GM12864 (cell line): ENCODE measurements around the gene GOLGA7B.

Experiments
- DNase-seq: peaks from one replicate; pipeline ENCODE4 v3.0.0-alpha.2; 2011; ENCODE audit warnings: low read depth
- H3K4me3 ChIP-seq: 2 replicates; pipeline ENCODE4 v1.5.1; 2011; ENCODE audit warnings: mild to moderate bottlenecking, low read depth, low read length, control low read depth
- TF ChIP-seq, protein P1 (sequence below): IDR thresholded peaks from 2 replicates; pipeline ENCODE4 v1.5.1; 2011; ENCODE audit warnings: low read depth, mild to moderate bottlenecking, moderate library complexity, low read length, control low read depth, inconsistent platforms; ENCODE audit errors: missing control alignments

Gene GOLGA7B

GRCh38 chr10:97915346-97916131 is 65.9 kb downstream of the GOLGA7B start:
- no peak for DNase-seq
- TF ChIP-seq, protein P1, sequence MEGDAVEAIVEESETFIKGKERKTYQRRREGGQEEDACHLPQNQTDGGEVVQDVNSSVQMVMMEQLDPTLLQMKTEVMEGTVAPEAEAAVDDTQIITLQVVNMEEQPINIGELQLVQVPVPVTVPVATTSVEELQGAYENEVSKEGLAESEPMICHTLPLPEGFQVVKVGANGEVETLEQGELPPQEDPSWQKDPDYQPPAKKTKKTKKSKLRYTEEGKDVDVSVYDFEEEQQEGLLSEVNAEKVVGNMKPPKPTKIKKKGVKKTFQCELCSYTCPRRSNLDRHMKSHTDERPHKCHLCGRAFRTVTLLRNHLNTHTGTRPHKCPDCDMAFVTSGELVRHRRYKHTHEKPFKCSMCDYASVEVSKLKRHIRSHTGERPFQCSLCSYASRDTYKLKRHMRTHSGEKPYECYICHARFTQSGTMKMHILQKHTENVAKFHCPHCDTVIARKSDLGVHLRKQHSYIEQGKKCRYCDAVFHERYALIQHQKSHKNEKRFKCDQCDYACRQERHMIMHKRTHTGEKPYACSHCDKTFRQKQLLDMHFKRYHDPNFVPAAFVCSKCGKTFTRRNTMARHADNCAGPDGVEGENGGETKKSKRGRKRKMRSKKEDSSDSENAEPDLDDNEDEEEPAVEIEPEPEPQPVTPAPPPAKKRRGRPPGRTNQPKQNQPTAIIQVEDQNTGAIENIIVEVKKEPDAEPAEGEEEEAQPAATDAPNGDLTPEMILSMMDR = no peak
- H3K4me3 ChIP-seq = no peak overlapping the region

DNA sequence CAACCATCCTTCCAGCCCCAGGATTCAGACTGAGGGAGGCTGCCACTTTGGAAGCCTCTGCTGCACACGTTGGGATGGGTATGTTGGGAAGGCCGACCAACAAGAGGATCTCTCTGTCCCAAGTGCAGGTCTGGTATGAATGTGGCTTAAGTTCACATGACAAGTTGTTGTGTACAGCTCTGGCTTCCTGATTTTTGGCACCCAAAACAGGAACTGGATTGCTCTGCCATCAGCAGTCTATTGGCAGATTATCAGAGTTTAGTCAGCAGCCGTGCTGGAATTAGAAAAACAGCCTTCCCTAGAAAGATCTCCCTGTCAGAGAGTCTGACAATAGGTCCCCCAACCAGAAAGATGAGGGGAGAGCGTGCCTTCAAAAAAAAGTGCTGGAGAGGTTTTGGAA is 66.9 kb downstream of the GOLGA7B start:
- no peak for DNase-seq
- TF ChIP-seq, protein P1 = no peak
- H3K4me3 ChIP-seq = no peak overlapping the region

DNA sequence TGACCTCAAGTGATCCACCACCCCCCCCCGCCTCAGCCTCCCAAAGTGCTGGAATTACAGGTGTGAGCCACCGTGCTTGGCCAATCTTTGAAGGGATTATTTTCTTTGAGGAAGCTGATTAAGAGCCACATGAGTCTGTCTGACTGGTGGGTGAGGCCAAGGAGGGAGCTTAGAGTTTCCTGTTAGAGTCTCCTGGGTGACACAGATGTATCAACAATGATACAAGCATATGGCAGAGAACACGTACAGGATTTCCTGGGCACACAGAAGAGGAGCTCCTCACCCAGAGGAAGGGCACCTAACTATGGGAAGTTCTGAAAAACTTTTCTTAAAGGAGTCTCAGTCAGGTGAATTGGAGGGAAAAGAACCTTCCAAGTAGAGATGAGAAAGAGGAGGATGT is 69.4 kb downstream of the GOLGA7B start:
- DNase-seq = no peak
- TF ChIP-seq, protein P1 = no peak
- H3K4me3 ChIP-seq = no peak overlapping the region

DNA sequence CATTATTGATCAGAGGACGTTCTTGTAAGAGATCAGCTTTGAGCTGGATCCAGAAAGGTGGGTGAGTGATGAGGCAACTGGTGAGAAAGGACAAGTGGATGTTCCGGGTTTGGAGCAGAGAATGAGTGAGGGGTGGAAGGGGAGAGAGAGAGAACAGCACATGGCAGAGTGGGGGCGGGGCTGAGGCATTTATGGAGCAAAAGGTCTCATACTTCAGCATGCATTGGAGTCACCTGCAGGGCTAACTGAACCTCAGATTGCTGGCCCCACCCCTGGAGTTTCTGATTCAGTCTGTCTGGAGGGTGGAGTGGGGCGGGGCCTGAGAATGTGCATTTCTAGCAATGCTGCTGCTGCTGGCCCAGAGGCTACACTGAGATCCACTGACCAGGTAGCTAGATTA is 71.2 kb downstream of the GOLGA7B start:
- no peak for DNase-seq
- TF ChIP-seq, protein P1 = no peak

More for the DNA sequence above, 71.2 kb downstream of the GOLGA7B start:
- no peak overlapping the region for H3K4me3 ChIP-seq
